GM21360 (cell line): Measurements from ENCODE around the gene ZNF558.
"Not testable (repeated sequence)": the region's sequence is repeated elsewhere in the genome, so short reads cannot be mapped to it uniquely, and the experiment has no call there.

ENCODE experiments used
- ATAC-seq: cut with Tn5 transposase; IDR thresholded peaks from one replicate; pipeline ENCODE4 v1.9.1; 2021; ENCODE audit warnings: mild to moderate bottlenecking, moderate library complexity; ENCODE audit not compliant: unreplicated experiment

ZNF558 gene

GRCh38 chr19:8811315-8812172 is 20.6 kb downstream of the ZNF558 start:
- ATAC-seq, result no peak

- no peak for ATAC-seq
Observed at GRCh38 chr19:8806661-8807060, 25.4 kb downstream of the ZNF558 start.

- no peak for ATAC-seq
Observed at GRCh38 chr19:8794823-8795222, 37.3 kb downstream of the ZNF558 start.

DNA sequence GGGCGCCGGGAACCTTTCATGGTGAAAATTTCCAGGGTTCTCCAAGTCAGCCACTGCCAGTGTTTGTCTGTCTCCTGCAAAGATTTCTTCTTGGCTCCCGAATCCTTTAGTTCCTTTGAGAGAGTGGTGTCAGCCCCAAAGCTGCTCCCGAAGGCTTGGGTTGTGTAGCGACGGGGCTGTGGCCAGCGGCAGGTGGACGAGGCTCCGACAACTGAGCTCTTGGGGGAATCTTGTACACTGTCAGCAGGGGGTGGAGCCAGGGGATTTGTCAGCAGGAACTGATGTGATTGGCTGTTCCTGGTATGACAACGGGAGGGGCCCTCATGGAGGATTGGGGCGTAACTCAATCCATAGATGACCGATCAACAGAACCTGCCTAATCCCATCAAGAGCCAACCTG is 58.5 kb downstream of the ZNF558 start:
- ATAC-seq, result not testable (repeated sequence)

DNA sequence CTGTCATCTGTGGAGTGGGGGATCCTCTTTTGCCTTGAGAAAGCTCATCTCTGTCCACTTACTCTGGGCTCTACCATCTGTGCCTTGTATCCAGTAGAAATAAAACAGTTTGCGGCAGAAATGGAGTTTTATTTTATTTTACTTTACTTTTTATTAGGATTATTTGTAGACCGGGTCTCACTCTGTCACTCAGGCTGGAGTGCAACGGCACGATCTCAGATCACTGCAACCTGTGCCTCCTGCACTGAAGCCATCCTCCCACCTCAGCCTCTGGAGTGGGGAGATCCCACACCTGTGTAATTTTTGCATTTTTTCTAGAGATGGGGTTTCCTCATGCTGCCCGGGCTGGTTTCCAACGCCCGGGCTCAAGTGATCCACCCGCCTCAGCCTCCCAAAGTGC is 62.8 kb downstream of the ZNF558 start:
- ATAC-seq, result not testable (repeated sequence)

DNA sequence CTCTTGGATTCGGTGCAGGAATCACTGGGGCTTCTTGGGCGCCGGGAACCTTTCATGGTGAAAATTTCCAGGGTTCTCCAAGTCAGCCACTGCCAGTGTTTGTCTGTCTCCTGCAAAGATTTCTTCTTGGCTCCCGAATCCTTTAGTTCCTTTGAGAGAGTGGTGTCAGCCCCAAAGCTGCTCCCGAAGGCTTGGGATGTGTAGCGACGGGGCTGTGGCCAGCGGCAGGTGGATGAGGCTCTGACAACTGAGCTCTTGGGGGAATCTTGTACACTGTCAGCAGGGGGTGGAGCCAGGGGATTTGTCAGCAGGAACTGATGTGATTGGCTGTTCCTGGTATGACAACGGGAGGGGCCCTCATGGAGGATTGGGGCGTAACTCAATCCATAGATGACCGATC is 64.8 kb downstream of the ZNF558 start:
- not testable (repeated sequence) for ATAC-seq
